Right kidney (tissue), 1 donor: ENCODE data around the gene UBALD1.
"Not testable (repeated sequence)": the region's sequence is repeated elsewhere in the genome, so short reads cannot be mapped to it uniquely, and the experiment has no call there.

Experiments used
- DNase-seq: peaks from one replicate; pipeline ENCODE4 v3.0.0-alpha.2; 2016

The UBALD1 gene

DNA sequence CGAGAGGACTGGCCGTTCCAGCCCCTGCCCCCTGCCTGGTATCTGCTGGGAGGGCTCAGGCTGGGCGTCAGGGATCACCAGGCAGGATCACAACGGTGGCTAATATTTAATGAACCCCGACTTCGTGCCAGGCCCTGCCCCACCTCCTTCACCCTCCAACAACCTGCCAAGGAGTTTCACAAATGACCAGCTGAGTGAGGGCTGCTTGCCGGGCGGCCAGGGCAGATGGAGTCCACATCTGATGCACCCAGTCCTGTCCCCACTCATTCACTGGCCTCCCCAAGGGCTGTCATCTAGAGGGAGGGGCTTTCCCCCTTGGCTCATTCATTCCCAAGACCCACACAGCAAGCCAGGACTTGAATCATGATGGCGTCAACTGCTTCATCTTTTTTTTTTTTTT, 17.5 kb downstream of the UBALD1 start:
- peak; percentile 38 for DNase-seq

DNA sequence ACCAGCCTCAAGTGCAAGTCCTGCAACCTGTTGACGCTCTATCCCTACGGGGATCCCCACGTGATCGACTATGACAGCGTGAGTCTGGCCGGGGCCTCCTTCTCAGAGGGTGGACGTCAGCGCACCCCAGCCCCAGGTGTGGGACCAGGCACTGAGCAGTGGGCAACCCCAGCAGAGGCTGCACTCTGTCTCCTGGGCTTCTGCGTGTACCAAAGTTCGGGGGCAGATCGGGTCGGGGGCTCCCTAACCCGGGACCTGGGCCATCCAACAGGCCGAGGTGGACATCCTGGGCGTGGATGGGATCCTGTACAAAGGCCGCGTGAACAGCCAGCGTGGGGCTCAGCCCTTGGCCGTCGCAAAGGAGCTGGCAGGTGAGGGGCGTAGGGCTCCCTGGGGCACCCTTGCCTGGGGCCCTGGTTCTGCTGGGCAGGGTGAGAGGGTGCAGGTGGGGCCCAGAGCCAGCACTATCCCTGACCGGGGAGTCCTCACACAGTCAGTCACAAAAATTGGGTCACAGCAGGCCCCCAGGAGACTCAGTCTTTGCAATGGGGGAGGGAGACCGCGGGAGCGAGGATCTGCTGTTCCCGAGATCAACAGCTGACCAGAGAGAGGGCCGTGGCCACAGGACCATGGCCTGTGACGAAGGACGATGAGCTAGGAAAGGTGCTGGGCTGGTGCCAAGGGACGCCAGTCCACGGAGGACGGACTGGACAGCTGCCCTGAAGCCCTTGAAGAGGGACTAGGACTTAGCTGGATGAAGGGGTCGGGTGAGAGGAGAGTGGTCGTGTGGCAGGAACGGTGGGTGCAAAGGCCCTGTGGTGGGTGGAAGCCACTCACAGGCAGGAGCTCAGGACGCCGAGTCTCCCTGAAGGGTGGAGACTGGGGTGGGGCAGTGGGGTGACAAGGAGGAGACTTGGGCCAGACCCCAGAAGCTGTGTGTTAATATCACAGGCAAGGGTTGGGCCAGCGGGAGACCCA, 20.0 kb downstream of the UBALD1 start:
- DNase-seq: no peak

DNA sequence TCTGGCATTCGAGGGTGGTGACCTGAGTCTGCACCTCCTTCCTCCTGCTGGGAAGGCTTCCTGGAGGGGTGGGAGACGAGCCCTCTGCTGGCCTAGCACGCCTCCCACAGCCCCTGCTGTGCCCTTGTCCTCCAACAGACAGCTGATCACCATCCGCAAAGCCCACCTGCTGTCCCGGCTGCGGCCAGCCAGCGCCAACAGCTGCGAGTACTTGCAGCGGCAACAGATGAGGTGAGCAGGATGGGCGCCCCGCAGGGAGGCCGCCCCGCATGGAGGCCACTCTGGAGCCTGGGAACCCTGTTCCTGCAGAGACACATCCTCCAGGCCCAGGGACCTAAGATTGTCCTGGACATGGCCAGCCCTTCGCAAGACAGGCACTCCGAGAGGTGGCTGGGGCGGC, 21.6 kb downstream of the UBALD1 start:
- DNase-seq: peak; percentile 37

DNA sequence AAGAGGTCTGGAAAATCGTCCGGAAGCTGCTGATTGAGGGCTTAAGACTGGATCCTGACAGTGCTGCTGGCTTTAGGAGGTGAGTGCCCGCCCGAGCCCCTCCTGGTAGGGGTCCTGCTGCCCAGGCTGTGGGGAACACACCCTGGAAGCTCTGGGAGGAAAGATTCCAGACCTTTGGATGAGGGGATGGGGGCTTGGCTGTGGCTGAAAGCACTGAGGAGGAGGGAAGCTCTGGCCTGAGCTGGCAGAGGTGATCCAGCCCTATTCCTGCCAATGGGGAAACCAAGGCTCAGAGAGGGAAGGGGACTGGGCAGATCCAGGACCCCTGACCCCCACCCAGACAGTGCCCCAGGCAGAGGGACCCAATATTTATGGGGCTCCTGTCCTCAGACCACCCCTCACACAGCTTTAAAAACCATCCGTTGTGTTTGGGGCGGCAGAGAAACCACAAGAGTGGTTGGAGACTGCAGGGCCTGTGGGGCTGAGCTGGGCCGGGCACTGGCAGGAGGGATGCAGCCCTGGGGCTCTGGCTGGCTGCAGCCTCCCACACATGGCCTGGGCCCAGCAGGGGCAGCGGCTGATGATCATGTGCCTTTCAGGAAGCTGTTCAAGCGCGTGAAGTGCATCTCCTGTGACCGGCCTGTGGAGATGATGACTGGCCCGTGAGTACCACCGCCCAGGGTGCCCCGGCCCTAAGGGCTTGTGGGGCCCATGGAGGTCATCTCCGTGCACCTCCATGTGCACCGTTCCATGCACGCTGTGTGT, 22.8 kb downstream of the UBALD1 start:
- DNase-seq: no peak

DNA sequence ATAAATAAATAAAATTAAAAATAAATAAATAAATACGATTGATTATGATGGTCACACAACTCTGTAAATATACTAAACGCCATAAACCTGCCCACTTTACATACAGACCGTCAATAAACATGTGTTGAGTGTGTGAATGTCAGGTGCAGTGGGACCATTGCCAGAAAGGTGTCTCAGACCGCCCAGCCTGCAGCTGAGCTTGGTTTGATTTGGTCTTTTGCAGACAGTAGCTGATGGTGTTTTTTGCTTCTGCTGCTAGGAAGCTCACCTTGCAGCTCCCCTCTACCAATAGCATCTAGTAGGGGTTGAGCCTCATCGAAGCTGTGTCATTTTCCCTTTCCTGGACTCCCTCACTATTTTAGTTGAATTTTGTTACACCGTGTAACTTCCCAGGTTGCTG, 23.5 kb downstream of the UBALD1 start:
- DNase-seq: no peak

DNA sequence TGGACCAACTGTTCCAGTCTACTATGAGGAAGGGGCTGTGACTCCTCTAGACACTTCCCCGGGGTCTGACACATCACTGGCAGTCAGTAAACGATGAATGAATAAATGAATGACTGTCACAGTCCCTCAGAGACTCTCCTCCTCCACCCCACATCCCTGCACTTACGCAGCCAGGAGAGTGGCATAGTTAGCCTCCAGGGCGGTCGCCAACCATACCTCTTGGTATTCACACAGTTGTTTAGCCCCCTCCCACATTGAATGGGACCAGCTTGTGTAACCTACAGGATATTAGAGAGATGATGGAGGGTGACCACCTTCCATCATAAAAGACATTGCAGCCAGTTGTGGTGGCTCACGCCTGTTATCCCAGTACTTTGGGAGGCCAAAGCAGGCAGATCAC, 25.7 kb downstream of the UBALD1 start:
- no peak for DNase-seq

DNA sequence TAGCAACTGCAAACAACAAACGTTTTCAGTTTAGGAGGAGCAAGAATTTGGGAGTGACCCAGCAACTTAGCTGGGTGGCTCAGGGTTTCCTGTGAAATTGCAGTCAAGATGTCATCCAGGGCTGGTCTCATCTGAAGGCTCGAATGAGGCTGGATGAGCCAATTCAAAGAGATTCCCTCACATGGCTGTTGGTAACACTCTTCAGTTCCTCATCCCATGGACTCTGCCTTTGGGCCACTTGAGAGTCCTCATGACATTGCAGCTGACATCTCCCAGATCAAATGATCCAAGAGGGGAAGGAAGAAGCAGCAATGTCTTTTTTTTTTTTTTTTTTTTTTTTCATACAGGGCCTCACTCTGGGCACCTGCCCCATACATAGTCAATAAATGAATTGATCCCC, 26.3 kb downstream of the UBALD1 start:
- DNase-seq: no peak

DNA sequence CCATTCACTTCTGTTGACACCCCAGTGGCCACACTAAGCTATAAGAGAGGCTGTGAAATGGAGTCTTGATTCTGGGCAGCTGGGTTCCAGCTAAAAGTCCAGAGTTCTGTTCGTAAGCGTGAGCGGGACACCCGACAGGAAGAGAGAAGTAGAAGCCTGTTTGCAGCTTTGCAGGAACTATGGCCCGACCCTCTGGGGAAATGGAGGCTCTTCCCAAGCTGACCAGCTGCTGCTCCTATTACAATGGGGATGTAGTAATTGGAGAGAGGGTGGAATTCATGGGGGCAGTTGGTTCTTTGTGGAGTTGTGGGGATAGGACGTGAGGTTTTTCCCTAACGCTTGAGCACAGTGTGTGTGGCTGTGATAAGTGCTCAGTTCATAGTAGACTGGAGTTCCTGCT, 28.4 kb downstream of the UBALD1 start:
- DNase-seq: no peak

DNA sequence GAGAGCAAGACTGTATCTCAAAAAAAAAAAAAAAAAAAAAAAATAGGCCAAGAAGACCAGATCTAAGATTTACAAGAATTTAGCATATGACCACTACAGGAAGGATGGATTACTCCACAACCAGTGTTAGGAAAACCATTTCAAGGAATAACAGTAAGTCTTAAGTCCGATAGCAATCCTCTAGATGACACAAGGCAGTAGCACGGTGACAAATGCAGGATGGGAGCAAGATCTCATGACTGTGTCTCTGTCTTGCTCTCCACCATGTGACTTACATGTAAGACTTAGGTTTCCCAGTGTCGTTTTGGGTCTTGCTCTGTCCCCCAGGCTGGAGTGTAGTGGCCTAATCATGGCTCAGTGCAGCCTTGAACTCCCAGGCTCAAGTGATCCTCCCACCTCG, 30.8 kb downstream of the UBALD1 start:
- no peak for DNase-seq

DNA sequence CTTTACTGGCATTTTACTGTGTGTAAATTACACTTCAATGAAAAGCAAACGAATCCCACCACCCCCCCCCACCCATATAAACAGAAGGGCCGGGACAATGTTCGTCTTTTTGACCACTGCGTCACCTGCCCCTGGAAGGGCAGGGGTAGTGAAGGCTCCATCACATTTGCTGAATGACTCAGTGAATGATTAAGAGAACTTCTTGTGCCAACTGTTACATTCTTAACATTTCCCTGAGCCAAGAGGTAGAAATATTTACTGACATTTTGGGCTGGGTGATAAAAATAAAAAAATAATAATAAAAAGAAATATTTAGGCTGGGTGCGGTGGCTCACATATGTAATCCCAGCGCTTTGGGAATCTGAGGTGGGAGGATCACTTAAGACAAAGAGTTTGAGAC, 34.4 kb downstream of the UBALD1 start:
- DNase-seq: no peak

DNA sequence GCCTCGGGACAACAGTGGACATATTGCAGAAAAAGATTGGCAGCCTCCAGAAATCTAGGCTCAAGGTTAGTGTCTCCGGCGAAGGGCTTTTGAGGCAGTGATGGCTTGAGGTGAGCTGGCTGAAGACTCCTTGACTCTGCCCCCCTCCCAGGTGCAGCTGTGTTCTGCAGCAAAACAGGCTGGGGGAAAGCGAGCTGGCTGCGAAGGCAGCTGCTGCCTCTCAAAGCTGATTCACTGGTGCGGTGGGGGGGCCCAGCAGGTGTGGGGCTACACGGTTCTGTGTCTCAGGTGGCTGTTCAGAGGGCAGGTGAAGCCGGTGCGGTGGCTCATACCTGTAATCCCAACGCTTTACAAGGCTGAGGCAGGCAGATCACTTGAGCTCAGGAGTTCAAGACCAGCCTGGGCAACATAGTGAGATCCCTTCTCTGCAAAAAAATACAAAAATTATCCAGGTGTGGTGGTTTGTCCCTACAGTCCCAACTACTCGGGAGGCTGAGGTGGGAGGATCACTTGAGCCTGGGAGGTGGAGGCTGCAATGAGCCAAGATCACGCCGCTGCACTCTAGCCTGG, 35.6 kb downstream of the UBALD1 start:
- no peak for DNase-seq

DNA sequence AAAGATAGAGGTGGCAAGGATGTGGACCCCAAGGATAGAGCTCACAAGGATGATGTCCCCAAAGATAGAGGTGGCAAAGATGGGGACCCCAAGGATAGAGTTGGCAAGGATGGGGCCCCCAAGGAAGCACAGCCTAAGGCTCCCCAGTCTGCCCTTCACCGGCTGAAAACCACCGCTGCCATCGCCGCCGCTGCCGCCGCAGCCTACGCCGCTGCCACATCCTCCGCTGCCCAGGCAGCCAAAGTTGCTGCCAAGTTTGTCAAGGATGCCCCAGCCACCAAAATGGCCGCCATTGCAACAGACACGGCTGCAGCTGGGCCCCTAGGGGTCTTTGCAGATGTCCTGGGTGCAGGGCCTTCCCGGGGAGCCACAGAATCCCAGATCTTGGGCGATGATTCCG, 38.7 kb downstream of the UBALD1 start:
- no peak for DNase-seq

DNA sequence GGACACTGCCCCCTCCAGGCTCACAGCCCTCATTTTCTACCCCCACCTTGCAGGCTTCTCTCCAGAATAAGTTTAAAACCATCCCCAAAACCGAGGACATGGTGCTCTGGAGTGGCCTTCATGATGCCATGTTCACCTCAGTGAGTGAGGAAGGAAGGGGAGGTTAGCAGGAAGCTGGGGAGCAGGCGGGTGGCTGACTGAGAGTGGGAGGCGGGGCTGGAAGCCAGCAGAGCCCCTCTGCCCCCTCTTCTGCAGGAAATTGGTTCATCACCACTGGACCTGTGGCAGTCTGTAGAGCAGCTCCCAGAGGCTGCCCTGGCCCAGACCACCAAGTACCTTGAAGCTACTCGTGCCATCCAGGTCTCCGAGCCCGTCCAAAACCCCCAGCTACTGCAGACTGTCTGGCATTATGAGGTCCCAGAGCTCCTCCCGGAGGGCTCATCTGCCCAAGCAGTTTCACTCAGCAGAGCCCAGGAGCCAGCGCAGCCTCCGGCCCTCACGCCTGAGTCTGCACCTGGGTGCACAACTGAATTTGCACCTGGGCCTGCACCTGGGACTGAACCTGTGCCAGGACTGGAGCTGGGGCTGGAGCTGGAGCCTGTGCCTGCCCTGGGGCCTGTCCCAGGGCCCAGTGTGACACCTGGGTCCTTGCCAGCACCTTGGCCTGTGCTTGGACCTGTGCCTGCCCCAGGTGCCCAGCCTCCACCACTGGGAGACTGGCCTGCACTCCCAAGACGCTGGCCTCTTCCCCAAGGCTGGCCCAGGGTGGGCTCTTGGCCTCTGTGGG, 39.6 kb downstream of the UBALD1 start:
- DNase-seq: no peak

DNA sequence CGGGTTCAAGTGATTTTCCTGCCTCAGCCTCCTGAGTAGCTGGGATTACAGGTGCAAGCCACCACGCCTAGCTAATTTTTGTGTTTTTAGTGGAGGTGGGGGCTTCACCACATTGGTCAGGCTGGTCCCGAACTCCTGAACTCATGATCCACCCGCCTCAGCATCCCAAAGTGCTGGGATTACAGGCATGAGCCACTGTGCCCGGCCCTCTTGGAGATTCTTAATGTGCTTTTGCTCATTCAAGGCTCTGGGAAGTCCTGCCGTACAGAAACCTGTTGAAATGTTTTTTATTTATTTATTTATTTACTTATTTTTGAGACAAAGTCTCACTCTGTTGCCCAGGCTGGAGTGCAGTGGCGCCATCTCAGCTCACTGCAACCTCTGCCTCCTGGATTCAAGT, 40.8 kb downstream of the UBALD1 start:
- DNase-seq: not testable (repeated sequence)

DNA sequence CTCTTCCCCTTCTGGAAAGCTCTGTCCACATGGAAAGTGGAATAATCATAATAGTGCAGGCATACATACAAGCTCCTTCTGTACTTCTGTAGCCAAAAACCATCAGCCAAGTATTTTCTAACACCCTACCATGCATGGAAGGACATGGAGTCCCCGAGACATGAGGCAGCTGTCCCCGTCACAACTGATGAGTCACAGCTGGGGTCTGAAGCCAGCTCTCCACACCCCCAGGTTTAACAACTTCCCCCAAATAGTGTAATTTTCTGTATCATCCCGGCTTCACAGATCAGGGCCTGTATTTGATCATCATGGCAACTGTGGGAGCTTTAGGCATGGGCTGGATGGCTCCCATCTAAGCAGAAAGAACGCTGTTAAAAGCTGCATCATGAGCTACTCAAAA, 42.0 kb downstream of the UBALD1 start:
- no peak for DNase-seq

DNA sequence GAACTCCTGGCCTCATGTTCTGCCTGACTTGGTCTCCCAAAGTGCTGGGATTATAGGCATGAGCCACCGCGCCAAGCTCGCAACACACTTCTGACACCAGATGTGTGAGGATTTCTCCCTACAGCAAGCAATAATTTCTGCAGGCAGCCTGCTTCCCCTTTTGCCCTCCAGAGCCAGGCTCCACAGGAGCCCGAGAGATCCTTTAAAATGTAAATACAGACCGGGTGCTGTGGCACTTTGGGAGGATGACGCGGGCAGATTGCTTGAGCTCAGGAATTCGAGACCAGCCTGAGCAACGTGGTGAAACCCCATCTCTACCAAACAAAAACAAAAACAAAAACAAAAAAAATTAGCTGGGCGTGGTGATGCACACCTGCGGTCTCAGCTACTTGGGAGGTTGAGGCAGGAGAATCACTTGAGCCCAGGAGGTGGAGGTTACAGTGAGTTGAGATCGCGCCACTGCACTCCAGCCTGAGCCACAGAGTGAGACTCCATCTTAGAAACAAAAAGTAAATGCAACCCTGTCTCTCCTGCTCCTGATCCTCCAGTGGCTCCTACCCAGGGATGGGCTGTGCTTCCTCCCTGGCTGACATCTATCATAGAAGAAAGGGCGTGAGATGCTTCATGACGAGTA, 43.9 kb downstream of the UBALD1 start:
- no peak for DNase-seq

DNA sequence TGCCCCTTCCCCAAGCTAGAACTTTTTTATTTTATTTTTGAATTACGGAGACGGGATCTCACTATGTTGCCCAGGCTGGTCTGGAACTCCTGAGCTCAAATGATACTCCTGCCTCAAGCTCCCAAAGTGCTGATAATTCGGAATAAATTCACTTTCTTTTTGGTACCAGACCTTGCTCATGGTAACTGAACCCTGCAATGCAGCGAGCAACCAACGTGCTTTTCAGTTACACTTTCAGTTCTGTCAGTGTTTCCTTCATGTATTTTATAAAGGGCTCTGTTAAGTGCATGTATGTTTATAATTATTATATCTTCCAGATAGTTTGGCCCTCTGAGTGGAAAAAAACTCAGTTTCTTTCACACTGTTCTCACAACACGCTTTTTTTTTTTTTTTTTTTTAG, 44.6 kb downstream of the UBALD1 start:
- DNase-seq: no peak

DNA sequence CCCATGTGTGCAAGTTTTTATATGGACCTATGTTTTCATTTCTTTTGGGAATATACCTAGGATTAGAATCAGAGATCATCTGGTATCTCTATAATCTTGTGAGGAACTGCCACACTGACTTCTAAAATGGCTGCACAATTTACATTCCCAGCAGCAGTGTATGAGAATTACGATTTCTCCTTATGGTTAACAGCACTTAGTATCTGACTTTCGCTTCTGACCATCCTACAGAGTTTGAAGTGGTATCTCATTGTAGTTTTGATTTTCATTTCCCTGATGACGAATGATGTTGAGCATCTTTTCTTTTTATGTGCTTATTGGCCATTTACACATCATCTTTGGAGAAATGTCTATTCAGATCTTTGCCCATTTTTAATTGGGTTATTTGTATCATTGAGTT, 48.5 kb downstream of the UBALD1 start:
- no peak for DNase-seq

DNA sequence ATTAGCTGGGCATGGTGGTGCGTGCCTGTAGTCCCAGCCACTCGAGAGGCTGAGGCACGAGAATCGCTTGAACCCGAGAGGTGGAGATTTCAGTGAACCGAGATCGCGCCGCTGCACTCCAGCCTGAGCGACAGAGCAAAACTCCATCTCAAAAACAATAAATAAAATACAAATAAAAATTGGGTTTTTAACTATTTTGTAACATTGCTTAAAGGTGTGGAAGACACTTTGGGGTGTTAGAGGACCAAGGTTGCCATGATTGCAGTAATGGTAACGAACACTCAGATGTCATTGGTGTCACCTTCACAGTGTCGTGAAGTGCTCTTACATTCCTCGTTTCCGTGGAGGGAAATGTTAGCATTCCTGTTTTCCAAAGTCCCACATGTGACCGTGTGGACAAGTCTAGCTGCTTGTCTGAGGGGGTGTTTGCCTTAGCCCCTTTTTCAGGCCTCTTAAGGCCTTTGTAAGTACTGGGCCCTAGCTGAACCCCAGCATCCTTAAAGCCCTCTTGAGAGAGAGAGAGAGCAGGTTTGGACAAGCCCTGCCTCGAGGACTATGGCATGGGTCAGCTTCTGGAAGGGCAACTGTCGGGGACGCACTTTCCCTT, 49.9 kb downstream of the UBALD1 start:
- no peak for DNase-seq

DNA sequence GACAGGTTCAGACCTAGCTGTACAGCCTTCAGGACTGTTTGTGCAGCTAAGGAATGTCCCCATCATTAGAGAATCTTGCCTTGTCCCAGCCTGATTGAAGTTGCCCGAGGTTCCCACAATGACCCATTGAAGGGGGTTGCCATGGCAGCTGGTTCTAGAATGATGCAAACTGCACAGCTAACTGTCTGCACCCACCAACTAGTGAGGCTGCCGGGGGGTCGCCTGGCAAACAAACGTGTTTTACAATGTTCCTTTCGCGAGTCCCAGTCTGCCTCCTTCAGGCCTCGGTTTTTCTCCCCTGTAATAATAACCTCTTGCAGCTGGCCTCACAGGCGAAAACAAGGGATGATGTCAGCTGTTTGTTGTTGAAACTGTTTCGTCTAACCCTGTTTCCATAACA, 53.1 kb downstream of the UBALD1 start:
- no peak for DNase-seq
